Upper lobe of right lung (tissue), 1 donor: Measurements from ENCODE around the gene LRRK1. TPM values are rescaled to one million over a fixed set of nuclear protein-coding genes. Genes with fewer than 3 reads are reported as not detected.

Experiments
- ATAC-seq: fragments of 200-7000 bp; cut with Tn5 transposase; one replicate; pipeline ENCODE4 v1.9.1; 2020; ENCODE audit warnings: mild to moderate bottlenecking, moderate library complexity
- DNase-seq: peaks from one replicate; pipeline ENCODE4 v3.0.0-alpha.2; 2020
- H3K27ac ChIP-seq: fragments of 200-600 bp; one replicate; pipeline ENCODE4 v1.8.0; 2022
- H3K27me3 ChIP-seq: fragments of 200-600 bp; one replicate; pipeline ENCODE4 v1.8.0; 2022; ENCODE audit warnings: mild to moderate bottlenecking
- H3K36me3 ChIP-seq: fragments of 200-600 bp; one replicate; pipeline ENCODE4 v1.8.0; 2022
- H3K4me1 ChIP-seq: fragments of 200-600 bp; one replicate; pipeline ENCODE4 v1.8.0; 2022
- H3K4me3 ChIP-seq: fragments of 200-600 bp; one replicate; pipeline ENCODE4 v1.8.0; 2022; ENCODE audit warnings: mild to moderate bottlenecking
- H3K9me3 ChIP-seq: fragments of 200-600 bp; one replicate; pipeline ENCODE4 v1.8.0; 2022
- CTCF ChIP-seq: fragments of 200-600 bp; IDR thresholded peaks from one replicate; pipeline ENCODE4 v1.8.0; 2022; ENCODE audit warnings: antibody characterized with exemption
- intact Hi-C: fragments of 100-400 bp; cut with DNase I; formaldehyde crosslinking; loops from one replicate; pipeline ENCODE4 v1.11.0; 2022
- total RNA-seq: library from RNA; stranded (reverse); fragmentation: NEBNext Ultra II Directional; extraction: Animal tissue kit (Norgen Biotek cat#: 25700); gene quantifications from one replicate; pipeline ENCODE4 v1.2.1, GENCODE V29; 2021
- donor health status: DM: no; HTN: yes; CAD: no; lungs with severe emphysema.

Gene LRRK1
- total RNA-seq, 1 donor from 2014 or later, result 22.6 TPM

GRCh38 chr15:101059381-101060341 is 140.5 kb downstream of the LRRK1 start:
- no peaks in the 10 kb centered on the region for H3K9me3 ChIP-seq
- peaks cover 65% of the 10 kb centered on the region for H3K36me3 ChIP-seq
- no peak for ATAC-seq
- no peak overlapping the region for H3K4me3 ChIP-seq
- no peaks in the 10 kb centered on the region for H3K27me3 ChIP-seq
- no peaks in the 10 kb centered on the region for H3K4me1 ChIP-seq
- no peak for TF ChIP-seq CTCF
- no peak for DNase-seq
- intact Hi-C loops, result no loop called here
- H3K27ac ChIP-seq, result no peak overlapping the region

- H3K27me3 ChIP-seq, result no peaks in the 10 kb centered on the region
- no peaks in the 10 kb centered on the region for H3K4me1 ChIP-seq
- H3K36me3 ChIP-seq, result peaks cover 55% of the 10 kb centered on the region
- ATAC-seq (no peak), DNase-seq (peak; percentile 46)
- no peaks in the 10 kb centered on the region for H3K9me3 ChIP-seq
- no peak overlapping the region for H3K4me3 ChIP-seq
- intact Hi-C loops, result no loop called here
- TF ChIP-seq CTCF, result no peak
- no peak overlapping the region for H3K27ac ChIP-seq
Observed at GRCh38 chr15:101060576-101061551, 141.7 kb downstream of the LRRK1 start.

- intact Hi-C loops, result no loop called here
- ATAC-seq (no peak), DNase-seq (no peak)
- no peaks in the 10 kb centered on the region for H3K9me3 ChIP-seq
- peaks cover 50% of the 10 kb centered on the region for H3K36me3 ChIP-seq
- no peak for TF ChIP-seq CTCF
- H3K4me1 ChIP-seq, result no peaks in the 10 kb centered on the region
- no peak overlapping the region for H3K4me3 ChIP-seq
- H3K27ac ChIP-seq, result no peak overlapping the region
- H3K27me3 ChIP-seq, result no peaks in the 10 kb centered on the region
Observed at GRCh38 chr15:101062063-101062462, 142.9 kb downstream of the LRRK1 start.

GRCh38 chr15:101062471-101063171 is 143.5 kb downstream of the LRRK1 start:
- ATAC-seq (no peak), DNase-seq (peak; percentile 20)
- H3K4me3 ChIP-seq, result no peak overlapping the region
- peaks cover 44% of the 10 kb centered on the region for H3K36me3 ChIP-seq
- TF ChIP-seq CTCF, result no peak
- H3K9me3 ChIP-seq, result no peaks in the 10 kb centered on the region
- intact Hi-C loops, result no loop called here
- no peak overlapping the region for H3K27ac ChIP-seq
- H3K27me3 ChIP-seq, result no peaks in the 10 kb centered on the region
- H3K4me1 ChIP-seq, result no peaks in the 10 kb centered on the region

- H3K9me3 ChIP-seq, result no peaks in the 10 kb centered on the region
- TF ChIP-seq CTCF, result no peak
- no peak for ATAC-seq
- H3K27ac ChIP-seq, result no peak overlapping the region
- intact Hi-C loops, result no loop called here
- no peak overlapping the region for H3K4me3 ChIP-seq
- H3K36me3 ChIP-seq, result peaks cover 38% of the 10 kb centered on the region
- DNase-seq, result peak; percentile 33
- peaks cover 1% of the 10 kb centered on the region for H3K4me1 ChIP-seq
- no peaks in the 10 kb centered on the region for H3K27me3 ChIP-seq
Observed at GRCh38 chr15:101063212-101063611, 144.1 kb downstream of the LRRK1 start.
